GM19372 (cell line): ENCODE data around the gene SLC48A1.

Experiments
- ATAC-seq: cut with Tn5 transposase; IDR thresholded peaks from one replicate; pipeline ENCODE4 v1.9.1; 2021; ENCODE audit warnings: mild to moderate bottlenecking, low read depth, moderate library complexity; ENCODE audit not compliant: unreplicated experiment

The SLC48A1 gene

GRCh38 chr12:47755655-47756562 lies 17.1 kb upstream of the SLC48A1 start:
- peak; percentile 60 for ATAC-seq

- ATAC-seq = no peak
Measured at GRCh38 chr12:47757364-47757839, 15.6 kb upstream of the SLC48A1 start.

- no peak for ATAC-seq
Measured at GRCh38 chr12:47757840-47758583, 15.0 kb upstream of the SLC48A1 start.

- ATAC-seq = no peak
Measured at GRCh38 chr12:47758584-47758833, 14.5 kb upstream of the SLC48A1 start.

- peak; percentile 45 for ATAC-seq
Measured at GRCh38 chr12:47758834-47759690, 14.0 kb upstream of the SLC48A1 start, which contains the start of gene RAPGEF3. Gene RAPGEF3 (minus strand): TSS chr12:47758880. CDS start chr12:47758556, 324 bp downstream.

- no peak for ATAC-seq
Measured at GRCh38 chr12:47762850-47763465, 10.1 kb upstream of the SLC48A1 start.

GRCh38 chr12:47763481-47764346 lies 9.3 kb upstream of the SLC48A1 start:
- no peak for ATAC-seq

- no peak for ATAC-seq
Measured at GRCh38 chr12:47766502-47767215, 6.4 kb upstream of the SLC48A1 start.

- no peak for ATAC-seq
Measured at GRCh38 chr12:47767216-47767724, 5.8 kb upstream of the SLC48A1 start.

- ATAC-seq = no peak
Measured at GRCh38 chr12:47768323-47768811, 4.7 kb upstream of the SLC48A1 start.

- ATAC-seq = no peak
Measured at GRCh38 chr12:47769234-47770085, 3.6 kb upstream of the SLC48A1 start.

- no peak for ATAC-seq
Measured at GRCh38 chr12:47770086-47770726, 2.8 kb upstream of the SLC48A1 start.

GRCh38 chr12:47771304-47771703 lies 1.7 kb upstream of the SLC48A1 start:
- no peak for ATAC-seq

GRCh38 chr12:47772094-47772660 lies 861 bp upstream of the SLC48A1 start:
- ATAC-seq = no peak

GRCh38 chr12:47772738-47773061 lies 338 bp upstream of the SLC48A1 start:
- ATAC-seq = no peak

- no peak for ATAC-seq
Measured at GRCh38 chr12:47773858-47774580, 981 bp downstream of the SLC48A1 start.
